HG03103 (cell line): Measurements from ENCODE around the gene MYLIP.

ENCODE experiments used
- ATAC-seq: cut with Tn5 transposase; IDR thresholded peaks from one replicate; pipeline ENCODE4 v1.9.1; 2021; ENCODE audit warnings: low read depth; ENCODE audit not compliant: unreplicated experiment

The MYLIP gene

GRCh38 chr6:16106991-16107787 is 21.7 kb upstream of the MYLIP start:
- ATAC-seq = no peak

- no peak for ATAC-seq
These were observed 20.5 kb upstream of the MYLIP start for GRCh38 chr6:16108419-16108818.

- no peak for ATAC-seq
These were observed 19.8 kb upstream of the MYLIP start for GRCh38 chr6:16108921-16109658.

- ATAC-seq = no peak
These were observed 19.1 kb upstream of the MYLIP start for GRCh38 chr6:16109659-16110305.

GRCh38 chr6:16118825-16119224 is 10.1 kb upstream of the MYLIP start:
- ATAC-seq = no peak

GRCh38 chr6:16121339-16121738 is 7.5 kb upstream of the MYLIP start:
- ATAC-seq = no peak

- ATAC-seq = no peak
These were observed 6.7 kb upstream of the MYLIP start for GRCh38 chr6:16122197-16122596.

GRCh38 chr6:16124198-16125180 is 4.4 kb upstream of the MYLIP start:
- no peak for ATAC-seq

- ATAC-seq = no peak
These were observed 2.8 kb upstream of the MYLIP start for GRCh38 chr6:16126056-16126455.

GRCh38 chr6:16126861-16127260 is 2.0 kb upstream of the MYLIP start:
- ATAC-seq = no peak

- ATAC-seq = no peak
These were observed 1.4 kb upstream of the MYLIP start for GRCh38 chr6:16127471-16127870.

- no peak for ATAC-seq
These were observed 926 bp downstream of the MYLIP start for GRCh38 chr6:16129623-16130401.

- no peak for ATAC-seq
These were observed 1.6 kb downstream of the MYLIP start for GRCh38 chr6:16130437-16130891.

GRCh38 chr6:16130932-16131387 is 2.1 kb downstream of the MYLIP start:
- peak; percentile 47 for ATAC-seq

- ATAC-seq = no peak
These were observed 4.0 kb downstream of the MYLIP start for GRCh38 chr6:16132909-16133308.

GRCh38 chr6:16134430-16134829 is 5.5 kb downstream of the MYLIP start:
- ATAC-seq = no peak

GRCh38 chr6:16135066-16135465 is 6.2 kb downstream of the MYLIP start:
- no peak for ATAC-seq

- ATAC-seq = no peak
These were observed 7.2 kb downstream of the MYLIP start for GRCh38 chr6:16136091-16136490.
